CD4-positive, alpha-beta T cell treated with Interleukin-1 beta for 1 hour (primary cell): ENCODE measurements around the gene NCBP1.
"Not testable (repeated sequence)": the region's sequence is repeated elsewhere in the genome, so short reads cannot be mapped to it uniquely, and the experiment has no call there.

Source experiments
- DNase-seq, 2 donors: peaks; one replicate each; pipeline ENCODE4 v3.0.0-alpha.2; 2020 to 2022

The NCBP1 gene, protein sequence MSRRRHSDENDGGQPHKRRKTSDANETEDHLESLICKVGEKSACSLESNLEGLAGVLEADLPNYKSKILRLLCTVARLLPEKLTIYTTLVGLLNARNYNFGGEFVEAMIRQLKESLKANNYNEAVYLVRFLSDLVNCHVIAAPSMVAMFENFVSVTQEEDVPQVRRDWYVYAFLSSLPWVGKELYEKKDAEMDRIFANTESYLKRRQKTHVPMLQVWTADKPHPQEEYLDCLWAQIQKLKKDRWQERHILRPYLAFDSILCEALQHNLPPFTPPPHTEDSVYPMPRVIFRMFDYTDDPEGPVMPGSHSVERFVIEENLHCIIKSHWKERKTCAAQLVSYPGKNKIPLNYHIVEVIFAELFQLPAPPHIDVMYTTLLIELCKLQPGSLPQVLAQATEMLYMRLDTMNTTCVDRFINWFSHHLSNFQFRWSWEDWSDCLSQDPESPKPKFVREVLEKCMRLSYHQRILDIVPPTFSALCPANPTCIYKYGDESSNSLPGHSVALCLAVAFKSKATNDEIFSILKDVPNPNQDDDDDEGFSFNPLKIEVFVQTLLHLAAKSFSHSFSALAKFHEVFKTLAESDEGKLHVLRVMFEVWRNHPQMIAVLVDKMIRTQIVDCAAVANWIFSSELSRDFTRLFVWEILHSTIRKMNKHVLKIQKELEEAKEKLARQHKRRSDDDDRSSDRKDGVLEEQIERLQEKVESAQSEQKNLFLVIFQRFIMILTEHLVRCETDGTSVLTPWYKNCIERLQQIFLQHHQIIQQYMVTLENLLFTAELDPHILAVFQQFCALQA

GRCh38 chr9:97632985-97633858 is at the start of gene NCBP1, which contains the start of gene TSTD2:
Gene NCBP1, plus strand, starts transcription at chr9:97633821. Its CDS starts 61 bp downstream, at chr9:97633882.
Gene TSTD2, minus strand, starts transcription at chr9:97633368. Its CDS starts 5,806 bp downstream, at chr9:97627562.
- peak; percentile 96 to 98 for DNase-seq

DNA sequence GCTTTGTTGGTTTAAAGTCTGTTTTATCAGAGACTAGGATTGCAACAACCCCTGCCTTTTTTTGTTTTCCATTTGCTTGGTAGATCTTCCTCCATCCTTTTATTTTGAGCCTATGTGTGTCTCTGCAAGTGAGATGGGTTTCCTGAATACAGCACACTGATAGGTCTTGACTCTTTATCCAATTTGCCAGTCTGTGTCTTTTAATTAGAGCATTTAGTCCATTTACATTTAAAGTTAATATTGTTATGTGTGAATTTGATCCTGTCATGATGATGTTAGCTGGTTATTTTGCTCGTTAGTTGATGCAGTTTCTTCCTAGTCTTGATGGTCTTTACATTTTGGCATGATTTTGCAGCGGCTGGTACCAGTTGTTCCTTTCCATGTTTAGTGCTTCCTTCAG is 48.8 kb upstream of the NCBP1 start:
- not testable (repeated sequence) for DNase-seq

DNA sequence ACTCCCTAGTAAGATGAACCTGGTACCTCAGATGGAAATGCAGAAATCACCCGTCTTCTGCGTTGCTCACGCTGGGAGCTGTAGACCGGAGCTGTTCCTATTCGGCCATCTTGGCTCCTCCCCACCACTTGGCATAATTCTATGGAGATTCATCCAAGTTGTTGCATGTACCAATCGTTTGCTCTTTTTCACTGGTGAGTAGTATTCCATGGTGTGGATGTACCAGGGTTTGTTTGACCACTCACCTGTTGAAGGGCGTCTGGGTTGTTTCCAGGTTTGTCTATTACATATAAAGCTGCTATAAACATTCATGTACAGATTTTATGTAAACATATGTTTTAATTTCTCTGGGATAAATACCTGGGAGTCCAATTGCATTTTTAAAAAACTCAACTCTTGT is 46.7 kb upstream of the NCBP1 start:
- not testable (repeated sequence) for DNase-seq

DNA sequence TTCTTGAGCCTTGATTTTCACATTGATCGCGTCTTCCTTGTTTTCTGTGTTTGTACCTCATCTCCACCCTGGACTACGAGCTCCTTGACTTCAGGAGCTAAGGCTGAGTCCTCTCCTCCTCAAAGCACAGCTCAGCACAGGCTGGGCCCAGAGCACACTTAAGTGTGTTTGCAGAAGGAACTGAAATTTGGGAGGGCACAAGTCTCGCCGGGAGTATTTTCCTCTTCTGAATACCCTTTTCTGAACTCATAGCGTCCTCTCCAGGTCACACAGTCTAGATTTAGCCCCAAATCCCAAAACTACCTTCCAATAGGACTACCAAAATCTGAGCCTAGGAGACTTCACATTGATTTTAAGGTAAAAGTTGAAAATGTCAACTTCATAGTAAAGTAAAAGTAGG is 42.1 kb upstream of the NCBP1 start:
- no peak for DNase-seq

DNA sequence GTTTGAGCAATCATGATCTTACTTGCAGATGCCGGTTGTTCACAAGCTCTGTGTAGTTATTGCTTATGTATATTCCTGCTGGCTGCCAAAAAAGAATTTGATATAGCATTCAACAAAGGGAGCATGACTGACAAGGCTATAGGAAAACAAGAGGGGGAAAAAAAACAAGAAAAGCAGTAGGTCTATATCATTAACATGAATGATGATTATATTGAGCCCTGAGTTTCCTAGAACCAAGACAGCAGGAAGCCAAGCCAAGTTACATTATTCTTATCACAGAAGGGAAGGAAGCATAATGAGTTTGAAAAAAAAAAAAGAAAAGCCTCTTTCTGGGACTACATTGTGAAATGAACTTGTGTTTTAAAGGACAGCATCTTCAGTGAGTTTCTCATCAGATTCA is 41.5 kb upstream of the NCBP1 start:
- DNase-seq, result no peak

DNA sequence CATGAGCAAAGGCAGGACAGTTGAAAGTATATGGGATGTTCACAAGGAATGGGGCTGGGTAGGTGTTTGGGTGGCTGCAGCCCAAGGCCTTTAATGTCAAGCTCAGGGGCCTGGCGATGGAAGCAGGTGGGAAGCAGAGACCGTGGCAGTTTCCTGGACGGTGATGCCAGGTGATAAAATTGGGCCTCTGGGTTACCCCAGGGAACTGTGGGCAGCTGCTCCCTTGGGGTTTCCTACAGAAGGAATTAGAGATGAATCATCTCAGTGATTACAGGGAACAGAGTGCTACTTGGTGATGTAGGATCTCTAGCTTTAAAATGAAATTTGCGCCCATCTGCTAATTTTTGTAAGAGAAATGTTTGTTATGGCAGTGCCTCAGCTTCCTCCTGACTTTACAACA is 39.7 kb upstream of the NCBP1 start:
- no peak for DNase-seq

DNA sequence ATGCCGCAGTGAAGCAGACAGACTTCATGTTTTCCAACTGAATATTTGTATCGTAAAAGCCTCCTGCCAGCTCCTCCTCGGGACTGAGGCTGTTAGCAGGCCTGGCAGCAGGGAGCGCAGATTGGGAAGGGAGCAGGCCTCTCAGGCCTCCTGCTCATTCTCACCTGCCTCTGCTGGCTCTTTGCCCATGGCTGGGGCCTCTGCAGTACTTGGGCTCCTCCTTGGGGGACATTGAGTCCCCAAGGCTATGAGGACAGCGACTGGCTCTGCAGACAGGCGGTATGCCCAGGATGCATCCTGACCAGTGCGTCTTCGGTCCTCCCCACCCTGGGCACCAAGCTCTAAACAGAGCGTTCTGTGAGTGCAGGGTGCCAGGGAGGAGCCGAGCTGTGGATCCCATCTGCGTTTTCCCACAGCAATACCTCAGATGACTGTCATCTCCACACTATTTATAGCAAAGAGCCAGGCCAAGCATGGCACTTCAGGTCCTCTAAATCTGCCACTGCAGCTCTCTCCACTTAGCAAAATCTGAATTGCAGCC is 39.2 kb upstream of the NCBP1 start:
- no peak for DNase-seq

GRCh38 chr9:97596906-97597305 is 36.7 kb upstream of the NCBP1 start:
- no peak for DNase-seq

DNA sequence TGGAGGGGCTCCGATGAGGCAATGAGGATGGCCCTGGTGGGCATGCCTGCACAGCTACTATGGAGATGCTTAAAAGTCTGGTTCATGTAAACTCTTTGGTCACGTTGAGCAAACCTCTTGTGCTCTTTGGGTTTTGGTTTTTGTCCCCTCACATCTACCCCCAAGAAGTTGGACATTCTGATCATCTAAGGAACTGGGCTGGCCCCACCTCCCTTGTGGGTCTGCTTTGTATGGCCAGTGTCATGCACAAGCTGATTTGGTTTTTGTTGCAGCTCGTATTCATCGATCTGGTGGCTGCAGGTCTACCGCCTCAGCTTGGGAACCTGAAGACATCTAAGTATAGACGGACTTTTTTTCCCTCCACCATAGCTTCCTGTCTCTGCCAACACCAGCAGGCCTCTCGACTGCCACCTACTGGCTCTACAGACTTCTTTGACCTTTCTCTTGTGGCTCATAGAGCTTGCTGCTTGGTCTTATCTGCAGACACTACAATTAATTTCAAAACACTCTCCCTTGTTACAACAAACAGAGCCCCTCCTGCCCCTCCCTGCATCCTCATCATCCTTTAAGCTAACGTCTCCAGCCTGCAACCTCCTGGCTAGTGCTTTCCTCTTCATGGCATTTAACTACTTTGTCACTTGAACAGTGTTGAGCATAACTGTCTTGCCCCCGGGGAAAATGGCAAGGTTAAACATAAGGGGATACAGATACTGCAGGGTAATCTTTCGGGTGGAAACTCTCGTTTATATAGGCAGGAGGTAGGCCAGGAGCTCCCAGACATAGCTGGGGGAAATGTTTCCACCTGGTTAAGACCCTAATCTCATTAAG is 34.9 kb upstream of the NCBP1 start:
- DNase-seq, result peak; percentile 69 to 73

DNA sequence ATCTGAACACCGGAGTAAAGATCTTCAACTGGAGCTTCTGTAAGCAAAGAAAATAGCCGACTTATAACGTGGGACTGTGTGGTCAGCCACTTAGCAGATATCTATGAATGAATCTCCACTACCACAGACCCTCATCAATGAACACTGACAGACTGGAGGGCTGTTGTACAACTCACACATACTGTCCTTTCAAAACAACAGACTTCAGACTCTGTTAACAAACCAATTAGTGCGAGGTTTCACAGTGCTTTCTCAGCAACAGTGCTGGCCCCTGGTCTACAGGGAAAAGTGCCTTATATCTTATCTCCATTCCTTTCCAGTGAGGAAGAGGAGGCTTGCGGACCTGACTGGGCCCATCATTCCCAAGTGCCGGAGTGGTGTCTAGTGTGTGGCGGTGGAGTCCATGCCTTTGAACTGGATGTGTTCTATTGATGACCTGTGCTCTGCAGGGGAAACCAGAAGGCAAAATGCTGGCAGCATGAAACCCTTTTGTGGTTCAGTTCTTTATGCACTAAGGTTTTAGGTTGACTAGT is 34.2 kb upstream of the NCBP1 start:
- DNase-seq, result no peak

DNA sequence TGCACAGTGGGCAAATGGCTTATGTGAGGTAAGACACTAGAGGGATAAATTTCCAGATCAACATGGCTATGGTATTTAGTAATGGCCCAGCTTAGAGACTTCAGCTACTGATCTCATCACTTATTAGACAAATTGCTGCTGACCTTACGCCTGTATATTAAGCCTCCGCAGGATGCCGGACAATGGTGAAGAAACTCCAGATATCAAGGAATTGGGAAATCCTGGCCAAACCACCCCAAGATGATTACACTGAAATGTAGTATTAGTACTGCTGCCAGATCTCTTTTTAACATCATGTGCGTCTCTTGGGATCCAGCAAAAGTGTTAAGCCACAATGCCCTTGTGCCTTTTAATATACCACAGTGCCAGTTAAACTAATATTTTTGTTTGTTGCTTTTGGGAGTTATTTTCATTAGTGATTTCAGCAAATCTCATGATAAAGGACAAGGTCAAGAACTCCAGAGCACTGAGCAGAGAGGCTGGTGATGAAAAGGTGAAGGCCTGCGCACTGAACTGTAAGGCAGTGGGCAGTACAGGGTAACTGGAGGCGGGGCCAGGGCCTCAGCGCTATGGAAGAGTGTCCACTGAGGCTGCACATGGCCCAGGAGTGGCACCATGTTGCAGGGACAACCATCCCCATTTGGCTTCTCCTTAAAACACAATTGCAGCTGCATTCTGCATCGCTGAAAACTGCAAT is 32.9 kb upstream of the NCBP1 start:
- DNase-seq, result no peak

DNA sequence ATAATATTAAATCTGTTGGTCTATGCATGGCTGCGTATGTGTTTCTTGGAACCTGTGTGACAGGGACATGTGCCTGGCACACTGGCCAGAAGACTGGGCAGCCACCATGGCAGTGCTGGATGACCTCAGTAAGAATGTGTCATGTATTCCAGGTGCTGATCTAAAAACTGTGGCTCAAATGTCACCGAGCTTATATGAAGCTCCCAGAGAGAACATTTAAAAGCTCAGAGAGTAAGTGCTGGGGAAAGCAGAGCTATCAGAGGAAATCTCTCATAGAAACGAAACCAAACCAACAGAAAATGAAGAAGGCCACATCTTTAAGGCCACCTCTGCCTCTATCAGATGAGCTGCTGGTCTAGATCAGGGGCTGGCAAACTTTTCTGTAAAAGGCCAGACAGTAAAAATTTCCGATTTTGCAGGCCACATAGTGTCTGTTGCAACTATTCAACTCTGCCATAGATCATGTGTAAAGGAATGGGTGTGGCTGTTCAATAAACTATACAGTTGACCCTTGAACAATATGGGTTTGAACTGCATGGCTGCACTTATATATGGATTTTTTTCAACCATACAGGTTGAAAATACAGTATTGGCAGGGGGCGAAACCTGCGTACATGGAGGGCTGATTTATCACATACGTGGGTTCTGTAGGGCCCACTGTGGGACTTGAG is 32.3 kb upstream of the NCBP1 start:
- DNase-seq, result no peak

DNA sequence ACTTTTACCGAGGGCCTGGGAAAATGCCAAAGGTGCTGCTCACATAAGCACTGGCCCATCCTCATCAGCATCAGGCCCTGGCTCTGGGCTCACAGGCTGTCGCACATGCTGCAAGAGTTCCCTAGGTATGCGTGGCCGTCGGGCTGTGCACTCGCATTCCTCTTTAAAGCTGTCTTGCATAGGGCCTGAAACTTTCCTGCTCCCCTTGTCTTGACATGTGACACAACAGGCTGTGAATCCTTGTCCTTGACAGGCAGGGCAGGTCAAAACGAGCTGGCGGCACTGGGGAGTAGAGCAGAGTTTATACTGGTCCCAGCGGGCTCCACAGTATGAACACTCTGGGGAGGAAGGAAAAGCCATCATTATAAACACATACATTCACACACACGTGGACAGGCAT is 31.2 kb upstream of the NCBP1 start:
- DNase-seq, result no peak

- no peak for DNase-seq
These were observed 28.5 kb upstream of the NCBP1 start for GRCh38 chr9:97604901-97605645.

DNA sequence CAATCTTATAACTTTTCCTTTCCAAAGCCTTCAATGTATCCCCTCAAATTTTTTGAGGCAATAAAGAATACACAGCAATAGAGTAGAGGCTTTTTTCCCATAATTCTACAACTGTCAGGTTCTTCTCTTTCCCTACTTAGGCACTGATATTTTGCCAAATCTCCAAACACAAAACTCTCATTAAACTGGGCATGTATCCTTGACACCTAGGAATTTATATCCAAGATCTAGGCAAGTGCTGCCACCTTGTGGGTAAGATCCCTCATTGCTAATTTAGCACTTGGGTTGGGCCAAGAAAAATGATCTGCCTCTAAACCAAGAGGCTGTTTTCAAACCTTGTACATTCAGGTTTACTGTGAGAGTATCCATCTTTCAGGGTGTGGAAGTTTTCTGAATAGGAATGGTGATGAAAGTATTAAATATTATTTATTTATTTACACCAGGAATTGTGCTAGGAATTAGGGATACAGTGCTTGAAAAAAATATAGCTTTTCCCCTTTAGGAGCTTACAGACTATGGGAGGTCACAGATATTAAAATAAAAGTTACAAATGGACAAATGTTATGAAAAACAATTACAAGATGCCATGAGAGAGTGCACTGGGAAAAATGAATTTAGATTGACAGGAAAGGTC is 18.1 kb upstream of the NCBP1 start:
- peak; percentile 46 to 71 for DNase-seq

DNA sequence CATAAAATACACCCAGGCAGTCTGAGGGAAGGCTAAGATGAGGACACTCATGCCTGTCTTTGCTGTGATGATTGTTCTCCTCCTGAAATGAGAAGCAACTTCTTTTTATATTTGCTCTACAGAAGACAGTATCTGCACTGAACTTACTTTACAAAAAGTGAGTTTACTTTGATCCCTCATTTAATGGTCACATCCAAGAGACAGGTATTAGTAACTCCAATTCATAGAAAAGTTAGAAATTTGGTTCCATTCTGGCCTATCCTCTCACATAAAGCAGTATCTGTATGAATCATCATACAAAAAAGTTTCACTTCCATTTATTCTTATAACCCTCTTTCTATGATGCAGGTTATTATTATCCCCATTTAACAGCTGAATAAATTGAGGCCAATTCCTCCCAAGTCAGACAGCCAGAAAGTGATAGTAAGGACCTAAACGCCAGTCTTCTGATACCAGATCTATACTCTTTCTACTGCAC is 15.6 kb upstream of the NCBP1 start:
- DNase-seq, result no peak

DNA sequence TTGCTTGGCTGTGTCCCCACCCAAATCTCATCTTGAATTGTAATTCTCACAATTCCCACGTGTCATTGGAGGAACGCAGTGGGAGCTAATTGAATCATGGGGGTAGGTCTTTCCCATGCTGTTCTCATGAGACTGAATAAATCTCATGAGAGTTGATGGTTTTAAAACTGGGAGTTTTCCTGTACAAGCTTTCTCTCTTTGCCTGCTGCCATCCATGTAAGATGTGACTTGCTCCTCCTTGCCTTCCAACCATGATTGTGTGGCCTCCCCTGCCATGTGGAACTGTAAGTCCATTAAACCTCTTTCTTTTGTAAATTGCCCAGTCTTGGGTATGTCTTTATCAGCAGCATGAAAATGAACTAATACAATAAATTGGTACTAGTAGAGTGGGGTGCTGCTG is 13.6 kb upstream of the NCBP1 start:
- not testable (repeated sequence) for DNase-seq

DNA sequence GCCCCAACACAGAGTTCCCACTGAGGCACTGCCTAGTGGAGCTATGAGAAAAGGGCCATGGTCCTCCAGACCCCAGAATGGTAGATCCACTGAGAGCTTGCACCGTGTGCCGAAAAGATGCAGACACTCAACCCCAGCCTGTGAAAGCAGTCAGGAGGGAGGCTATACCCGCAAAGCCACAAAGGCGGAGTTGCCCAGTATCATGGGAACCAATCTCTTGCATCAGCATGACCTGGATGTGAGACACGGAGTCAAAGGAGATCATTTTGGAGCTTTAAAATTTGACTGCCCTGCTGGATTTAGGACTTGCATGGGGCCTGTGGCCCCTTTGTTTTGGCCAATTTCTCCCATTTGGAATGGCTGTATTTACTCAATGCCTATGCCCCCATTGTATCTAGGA is 11.1 kb upstream of the NCBP1 start:
- DNase-seq, result not testable (repeated sequence)

- no peak for DNase-seq
These were observed 9.7 kb upstream of the NCBP1 start for GRCh38 chr9:97623946-97624345.
